Spleen (tissue), 7 donors: ENCODE results near the gene MOB2.

Experiments used
- POLR2AphosphoS5 ChIP-seq, 3 donors: sonication (generic); formaldehyde crosslinking; IDR thresholded peaks; one replicate each; pipeline ENCODE4 v1.5.1; 2017; ENCODE audit warnings: antibody characterized with exemption in 3 of 3
- TF ChIP-seq, protein P1 (sequence below), 11 experiments: fragments of 200-600 bp in 7 of 11; fragments of 450-650 bp in 4 of 11; sonication (generic) in 4 of 11; IDR thresholded peaks in 8 of 11; conservative IDR thresholded peaks in 3 of 11; 1 replicate in 7 of 11; 2 replicates in 4 of 11; pipeline versions ENCODE4 v1.4.0 to v1.8.0; 2016 to 2021; ENCODE audit warnings: antibody characterized with exemption in 11 of 11, inconsistent platforms in 4 of 11, mild to moderate bottlenecking in 1 of 11
- donor health status: DM: no; HTN: no; CAD: no; lungs with moderate emphysema.
- donor health status: DM: no; HTN: no; CAD: no.
- donor health status: DM: no; HTN: no; CAD: no.

DNA sequence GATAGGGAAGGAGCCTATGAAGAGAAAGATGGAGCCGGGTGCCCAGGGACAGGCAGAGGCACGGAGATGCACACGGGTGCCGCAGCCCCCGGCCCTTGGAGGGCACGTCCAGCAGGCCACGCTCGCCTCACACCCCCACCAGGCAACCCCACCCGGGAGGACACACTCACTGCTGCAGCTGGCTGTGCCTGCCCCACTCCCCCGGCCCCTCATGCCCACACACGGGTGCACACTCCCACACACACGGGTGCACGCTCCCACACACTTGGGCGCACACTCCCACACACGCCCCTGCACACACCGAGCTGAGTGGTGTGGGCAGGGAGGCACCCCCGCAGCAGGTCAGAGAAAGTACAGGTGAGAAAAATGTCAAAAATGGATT, 1.1 kb downstream of the MOB2 start:
- TF ChIP-seq POLR2AphosphoS5 (IDR thresholded peaks at IDR 0.05) = no peak
- TF ChIP-seq, protein P1, sequence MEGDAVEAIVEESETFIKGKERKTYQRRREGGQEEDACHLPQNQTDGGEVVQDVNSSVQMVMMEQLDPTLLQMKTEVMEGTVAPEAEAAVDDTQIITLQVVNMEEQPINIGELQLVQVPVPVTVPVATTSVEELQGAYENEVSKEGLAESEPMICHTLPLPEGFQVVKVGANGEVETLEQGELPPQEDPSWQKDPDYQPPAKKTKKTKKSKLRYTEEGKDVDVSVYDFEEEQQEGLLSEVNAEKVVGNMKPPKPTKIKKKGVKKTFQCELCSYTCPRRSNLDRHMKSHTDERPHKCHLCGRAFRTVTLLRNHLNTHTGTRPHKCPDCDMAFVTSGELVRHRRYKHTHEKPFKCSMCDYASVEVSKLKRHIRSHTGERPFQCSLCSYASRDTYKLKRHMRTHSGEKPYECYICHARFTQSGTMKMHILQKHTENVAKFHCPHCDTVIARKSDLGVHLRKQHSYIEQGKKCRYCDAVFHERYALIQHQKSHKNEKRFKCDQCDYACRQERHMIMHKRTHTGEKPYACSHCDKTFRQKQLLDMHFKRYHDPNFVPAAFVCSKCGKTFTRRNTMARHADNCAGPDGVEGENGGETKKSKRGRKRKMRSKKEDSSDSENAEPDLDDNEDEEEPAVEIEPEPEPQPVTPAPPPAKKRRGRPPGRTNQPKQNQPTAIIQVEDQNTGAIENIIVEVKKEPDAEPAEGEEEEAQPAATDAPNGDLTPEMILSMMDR (IDR thresholded peaks at IDR 0.05 in 8 of 11, conservative IDR thresholded peaks at IDR 0.05 in 3 of 11) = no peak
